Measurements from ENCODE around the gene HNRNPA2B1. TPM values are rescaled to one million over a fixed set of nuclear protein-coding genes. Genes with fewer than 3 reads are reported as not detected.

Gene HNRNPA2B1
- total and polyA plus RNA-seq, 2 donors (not counting 1 experiment from before 2014, with no cell fraction given): 167 to 524 TPM

DNA sequence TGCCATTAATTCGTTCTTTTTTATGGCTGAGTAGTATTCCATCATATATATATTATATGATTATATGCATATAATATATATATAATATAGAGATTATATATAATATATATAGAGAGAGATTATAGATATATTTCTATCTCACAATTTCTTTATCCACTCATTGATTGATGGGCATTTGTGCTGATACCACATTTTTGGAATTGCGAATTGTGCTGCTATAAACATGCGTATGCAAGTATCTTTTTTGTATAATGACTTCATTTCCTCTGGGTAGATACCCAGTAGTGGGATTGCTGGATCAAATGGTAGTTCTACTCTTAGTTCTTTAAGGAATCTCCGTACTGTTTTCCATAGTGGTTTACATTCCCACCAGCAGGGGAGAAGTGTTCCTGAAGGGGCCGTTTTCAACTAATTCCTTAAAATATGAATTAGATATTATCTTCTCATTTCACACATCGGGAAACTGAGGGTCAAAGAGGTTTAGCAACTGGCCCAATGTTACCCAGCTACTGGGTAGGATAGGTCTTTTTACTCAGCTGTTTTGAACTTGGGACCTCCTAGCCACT, 32.0 kb downstream of the HNRNPA2B1 start:
- Mint-ChIP-seq H3K27me3 (no peaks in the 10 kb centered on the region), H3K4me1 (peaks cover 7% of the 10 kb centered on the region), H3K4me3 (no peak overlapping the region), H3K9me3 (ENCODE audit: insufficient read depth) (no peaks in the 10 kb centered on the region), H3K27ac (no peak overlapping the region)
- Histone ChIP-seq H3K9ac (ENCODE audit: low read length) (no peak overlapping the region), H3K9me3 (ENCODE audit: control extremely low read depth in 1 of 3, control insufficient read depth in 2 of 3, insufficient read depth in 1 of 3, low read length in 2 of 3) (no peaks in the 10 kb centered on the region), H3K4me2 (replicated peaks; ENCODE audit: low read depth, low read length, poor library complexity, severe bottlenecking) (no peak overlapping the region), H2AFZ (ENCODE audit: insufficient read depth, low read depth, low read length, poor library complexity, severe bottlenecking) (no peak overlapping the region), H3K36me3 (replicated peaks in 1 of 2; ENCODE audit: control extremely low read depth in 1 of 2, control insufficient read depth in 1 of 2, extremely low read depth in 1 of 2, insufficient read depth in 2 of 2, low read length in 1 of 2) (peaks cover 0 to 6% of the 10 kb centered on the region in 2 experiments), H3K27me3 (replicated peaks in 1 of 4; ENCODE audit: control extremely low read depth in 1 of 4, control insufficient read depth in 3 of 4, insufficient read depth in 4 of 4, low read length in 3 of 4) (no peaks in the 10 kb centered on the region), H3K27ac (ENCODE audit: low read length in 2 of 2) (no peak overlapping the region), H3K79me2 (ENCODE audit: control insufficient read depth, insufficient read depth, low read length) (no peaks in the 10 kb centered on the region), H3K4me3 (ENCODE audit: control extremely low read depth in 1 of 5, extremely low read depth in 1 of 5, insufficient read depth in 1 of 5, low read depth in 2 of 5, low read length in 4 of 5) (no peak overlapping the region), H4K20me1 (ENCODE audit: control insufficient read depth, insufficient read depth, low read length, poor library complexity, severe bottlenecking) (no peaks in the 10 kb centered on the region), H3K4me1 (ENCODE audit: control insufficient read depth in 2 of 2, insufficient read depth in 2 of 2, low read length in 2 of 2) (peaks cover 0 to 7% of the 10 kb centered on the region in 2 donors)
- ChIA-PET CTCF (no interaction called here), POLR2A (no interaction called here)
- TF ChIP-seq EZH2 (IDR thresholded peaks at IDR 0.05; ENCODE audit: borderline replicate concordance, insufficient read depth, low read depth, low read length, poor library complexity, severe bottlenecking): no peak
- TF ChIP-seq, protein P1, sequence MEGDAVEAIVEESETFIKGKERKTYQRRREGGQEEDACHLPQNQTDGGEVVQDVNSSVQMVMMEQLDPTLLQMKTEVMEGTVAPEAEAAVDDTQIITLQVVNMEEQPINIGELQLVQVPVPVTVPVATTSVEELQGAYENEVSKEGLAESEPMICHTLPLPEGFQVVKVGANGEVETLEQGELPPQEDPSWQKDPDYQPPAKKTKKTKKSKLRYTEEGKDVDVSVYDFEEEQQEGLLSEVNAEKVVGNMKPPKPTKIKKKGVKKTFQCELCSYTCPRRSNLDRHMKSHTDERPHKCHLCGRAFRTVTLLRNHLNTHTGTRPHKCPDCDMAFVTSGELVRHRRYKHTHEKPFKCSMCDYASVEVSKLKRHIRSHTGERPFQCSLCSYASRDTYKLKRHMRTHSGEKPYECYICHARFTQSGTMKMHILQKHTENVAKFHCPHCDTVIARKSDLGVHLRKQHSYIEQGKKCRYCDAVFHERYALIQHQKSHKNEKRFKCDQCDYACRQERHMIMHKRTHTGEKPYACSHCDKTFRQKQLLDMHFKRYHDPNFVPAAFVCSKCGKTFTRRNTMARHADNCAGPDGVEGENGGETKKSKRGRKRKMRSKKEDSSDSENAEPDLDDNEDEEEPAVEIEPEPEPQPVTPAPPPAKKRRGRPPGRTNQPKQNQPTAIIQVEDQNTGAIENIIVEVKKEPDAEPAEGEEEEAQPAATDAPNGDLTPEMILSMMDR (IDR thresholded peaks at IDR 0.05): no peak
- intact Hi-C loops (cut with micrococcal nuclease): no loop called here
- 100% methylated on average over 2 of the region's 6 CpGs for WGBS (ENCODE audit: insufficient coverage)
- DNase-seq (no peak), ATAC-seq (ENCODE audit: low read depth) (no peak)

DNA sequence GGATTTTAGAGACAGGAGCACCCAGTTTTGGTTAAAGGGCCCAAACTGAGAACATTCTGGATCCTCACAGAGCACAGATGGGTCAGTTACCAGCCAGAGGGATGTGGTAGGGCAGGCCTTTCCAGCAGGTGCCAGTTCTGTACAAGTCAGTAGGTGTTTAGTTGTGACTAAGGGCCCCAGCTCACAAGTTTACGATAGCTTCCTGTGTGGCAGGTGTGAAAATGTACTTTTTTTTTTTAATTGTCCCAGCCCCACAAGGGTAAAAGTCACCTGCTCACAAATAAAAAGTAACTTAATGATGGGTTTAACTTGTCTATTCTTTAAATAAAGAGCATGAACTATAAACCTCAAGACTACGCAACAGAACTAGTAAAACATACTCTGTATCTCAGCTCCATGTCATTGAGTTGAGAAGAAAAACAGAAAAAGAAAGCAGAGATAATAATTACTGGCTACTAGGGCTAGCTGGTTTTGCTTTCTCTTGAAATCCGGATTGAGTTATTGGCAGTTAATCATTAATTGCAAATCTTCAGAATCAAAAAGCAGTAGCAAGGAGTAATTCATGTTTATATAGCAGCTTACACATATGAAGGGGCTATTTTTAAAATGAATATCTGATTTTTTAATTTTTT, 33.1 kb downstream of the HNRNPA2B1 start:
- Histone ChIP-seq H3K27ac (ENCODE audit: low read length in 2 of 2) (no peak overlapping the region), H3K4me2 (replicated peaks; ENCODE audit: low read depth, low read length, poor library complexity, severe bottlenecking) (no peak overlapping the region), H4K20me1 (ENCODE audit: control insufficient read depth, insufficient read depth, low read length, poor library complexity, severe bottlenecking) (no peaks in the 10 kb centered on the region), H2AFZ (ENCODE audit: insufficient read depth, low read depth, low read length, poor library complexity, severe bottlenecking) (no peak overlapping the region), H3K79me2 (ENCODE audit: control insufficient read depth, insufficient read depth, low read length) (no peaks in the 10 kb centered on the region), H3K36me3 (replicated peaks in 1 of 2; ENCODE audit: control extremely low read depth in 1 of 2, control insufficient read depth in 1 of 2, extremely low read depth in 1 of 2, insufficient read depth in 2 of 2, low read length in 1 of 2) (peaks cover 0 to 6% of the 10 kb centered on the region in 2 experiments), H3K27me3 (replicated peaks in 1 of 4; ENCODE audit: control extremely low read depth in 1 of 4, control insufficient read depth in 3 of 4, insufficient read depth in 4 of 4, low read length in 3 of 4) (no peaks in the 10 kb centered on the region), H3K9me3 (ENCODE audit: control extremely low read depth in 1 of 3, control insufficient read depth in 2 of 3, insufficient read depth in 1 of 3, low read length in 2 of 3) (no peaks in the 10 kb centered on the region), H3K9ac (ENCODE audit: low read length) (no peak overlapping the region), H3K4me3 (ENCODE audit: control extremely low read depth in 1 of 5, extremely low read depth in 1 of 5, insufficient read depth in 1 of 5, low read depth in 2 of 5, low read length in 4 of 5) (no peak overlapping the region), H3K4me1 (ENCODE audit: control insufficient read depth in 2 of 2, insufficient read depth in 2 of 2, low read length in 2 of 2) (peaks cover 0 to 7% of the 10 kb centered on the region in 2 donors)
- no peaks in the 10 kb centered on the region for H3K9me3 Mint-ChIP-seq (ENCODE audit: insufficient read depth)
- ChIA-PET CTCF (interaction anchor here (0.9 to 1.3 kb wide), 2 partner anchors 30 to 274 kb away, joined by 3 to 4 read pairs; no protein-coding TSS in a partner anchor), POLR2A (interaction anchor here (0.7 kb wide), 1 partner anchor 12 kb away, joined by 4 read pairs; no protein-coding TSS in a partner anchor)
- ATAC-seq (ENCODE audit: low read depth) (no peak), DNase-seq (no peak)
- no peak overlapping the region for H3K27ac Mint-ChIP-seq
- WGBS (ENCODE audit: insufficient coverage): no CpG with 5 or more reads among the region's 3 CpGs
- no peaks in the 10 kb centered on the region for H3K27me3 Mint-ChIP-seq
- peaks cover 7% of the 10 kb centered on the region for H3K4me1 Mint-ChIP-seq
- intact Hi-C loops (cut with micrococcal nuclease): no loop called here
- TF ChIP-seq, protein P1 (IDR thresholded peaks at IDR 0.05): no peak
- no peak for TF ChIP-seq EZH2 (IDR thresholded peaks at IDR 0.05; ENCODE audit: borderline replicate concordance, insufficient read depth, low read depth, low read length, poor library complexity, severe bottlenecking)
- H3K4me3 Mint-ChIP-seq: no peak overlapping the region

All from B cell (primary cell).